KMS-11 (cell line): ENCODE results near the gene GARIN5B.

Source experiments
- H2AFZ ChIP-seq: fragments of 200-600 bp; sonication (generic); 2 replicates; pipeline ENCODE4 v1.6.1; 2016; ENCODE audit warnings: antibody characterized with exemption, mixed run types, low read depth
- H3K27ac ChIP-seq: fragments of 200-600 bp; sonication (generic); 2 replicates; pipeline ENCODE4 v1.6.1; 2016; ENCODE audit warnings: mild to moderate bottlenecking, mixed run types
- H3K27me3 ChIP-seq: fragments of 200-600 bp; sonication (generic); 2 replicates; pipeline ENCODE4 v1.6.1; 2017; ENCODE audit warnings: mild to moderate bottlenecking, low read depth, mixed run types, moderate library complexity; ENCODE audit not compliant: insufficient read depth
- H3K36me3 ChIP-seq: fragments of 200-600 bp; sonication (generic); 2 replicates; pipeline ENCODE4 v1.6.1; 2017; ENCODE audit warnings: mild to moderate bottlenecking, mixed run types; ENCODE audit not compliant: insufficient read depth
- H3K4me1 ChIP-seq: fragments of 200-600 bp; sonication (generic); 2 replicates; pipeline ENCODE4 v1.6.1; 2016; ENCODE audit warnings: mild to moderate bottlenecking, low read depth, mixed run types; ENCODE audit not compliant: poor library complexity, severe bottlenecking
- H3K4me2 ChIP-seq: fragments of 200-600 bp; sonication (generic); 2 replicates; pipeline ENCODE4 v1.7.0; 2016; ENCODE audit warnings: mild to moderate bottlenecking, mixed run types
- H3K4me3 ChIP-seq: fragments of 200-600 bp; sonication (generic); IDR thresholded peaks from 2 replicates; pipeline ENCODE4 v1.6.1; 2017; ENCODE audit warnings: low read depth, low read length, mixed read lengths; ENCODE audit not compliant: insufficient read depth
- H3K79me2 ChIP-seq: fragments of 200-600 bp; sonication (generic); 2 replicates; pipeline ENCODE4 v1.6.1; 2016; ENCODE audit warnings: low read depth, mixed run types; ENCODE audit not compliant: insufficient read depth
- H3K9ac ChIP-seq: fragments of 200-600 bp; sonication (generic); 2 replicates; pipeline ENCODE4 v1.6.1; 2016; ENCODE audit warnings: mild to moderate bottlenecking, mixed run types
- H4K20me1 ChIP-seq: fragments of 200-600 bp; sonication (generic); 2 replicates; pipeline ENCODE4 v1.6.1; 2016; ENCODE audit warnings: mild to moderate bottlenecking, mixed run types; ENCODE audit not compliant: insufficient read depth
- CTCF ChIP-seq: fragments of 200-600 bp; sonication (generic); conservative IDR thresholded peaks from 2 replicates; pipeline ENCODE4 v1.6.1; 2017; ENCODE audit warnings: low read depth, mild to moderate bottlenecking, antibody characterized with exemption, low read length, moderate library complexity, mixed read lengths

Gene GARIN5B

GRCh38 chr19:55345101-55345817 is 17.8 kb downstream of the GARIN5B start:
- Histone ChIP-seq H3K27me3 (no peaks in the 10 kb centered on the region; the same call in 1 of the 2 replicates), H3K4me3 (no peak overlapping the region), H3K27ac (no peak overlapping the region), H3K4me2 (no peak overlapping the region), H3K36me3 (no peaks in the 10 kb centered on the region), H3K79me2 (peaks cover 8% of the 10 kb centered on the region), H4K20me1 (no peaks in the 10 kb centered on the region), H2AFZ (no peak overlapping the region), H3K9ac (no peak overlapping the region), H3K4me1 (no peaks in the 10 kb centered on the region)
- TF ChIP-seq CTCF: no peak

GRCh38 chr19:55344444-55344843 is 18.6 kb downstream of the GARIN5B start:
- Histone ChIP-seq H3K36me3 (no peaks in the 10 kb centered on the region), H3K4me2 (no peak overlapping the region), H3K27ac (no peak overlapping the region), H3K79me2 (peaks cover 11% of the 10 kb centered on the region), H3K27me3 (no peaks in the 10 kb centered on the region), H2AFZ (no peak overlapping the region), H4K20me1 (no peaks in the 10 kb centered on the region), H3K9ac (no peak overlapping the region), H3K4me1 (no peaks in the 10 kb centered on the region), H3K4me3 (no peak overlapping the region)
- TF ChIP-seq CTCF: no peak

- no peak overlapping the region for H3K4me3 ChIP-seq
- no peak overlapping the region for H2AFZ ChIP-seq
- no peak for TF ChIP-seq CTCF
- H3K27me3 ChIP-seq: no peaks in the 10 kb centered on the region; the same call in 1 of the 2 replicates
- H3K4me1 ChIP-seq: peaks cover 12% of the 10 kb centered on the region
- H3K9ac ChIP-seq: no peak overlapping the region; the same call in 1 of the 2 replicates
- H3K36me3 ChIP-seq: no peaks in the 10 kb centered on the region
- H3K79me2 ChIP-seq: peaks cover 11% of the 10 kb centered on the region
- no peak overlapping the region for H3K27ac ChIP-seq
- peak overlapping the region; percentile 57; the same call in 1 of the 2 replicates for H3K4me2 ChIP-seq
- no peaks in the 10 kb centered on the region for H4K20me1 ChIP-seq
These were observed 21.2 kb downstream of the GARIN5B start for GRCh38 chr19:55341595-55342531.

GRCh38 chr19:55341171-55341588 is 21.9 kb downstream of the GARIN5B start:
- Histone ChIP-seq H3K79me2 (peaks cover 11% of the 10 kb centered on the region), H3K36me3 (no peaks in the 10 kb centered on the region), H3K27me3 (peaks cover 7% of the 10 kb centered on the region; the same call in 1 of the 2 replicates), H3K27ac (peak overlapping the region; percentile 72), H3K9ac (peak overlapping the region; percentile 77; the same call in 1 of the 2 replicates), H3K4me2 (peak overlapping the region; percentile 97), H3K4me1 (peaks cover 12% of the 10 kb centered on the region), H2AFZ (peak overlapping the region; percentile 57), H4K20me1 (no peaks in the 10 kb centered on the region), H3K4me3 (peak overlapping the region; percentile 54)
- TF ChIP-seq CTCF: no peak
